ENCODE results near the gene SPDYA.

- TF ChIP-seq, protein P1, sequence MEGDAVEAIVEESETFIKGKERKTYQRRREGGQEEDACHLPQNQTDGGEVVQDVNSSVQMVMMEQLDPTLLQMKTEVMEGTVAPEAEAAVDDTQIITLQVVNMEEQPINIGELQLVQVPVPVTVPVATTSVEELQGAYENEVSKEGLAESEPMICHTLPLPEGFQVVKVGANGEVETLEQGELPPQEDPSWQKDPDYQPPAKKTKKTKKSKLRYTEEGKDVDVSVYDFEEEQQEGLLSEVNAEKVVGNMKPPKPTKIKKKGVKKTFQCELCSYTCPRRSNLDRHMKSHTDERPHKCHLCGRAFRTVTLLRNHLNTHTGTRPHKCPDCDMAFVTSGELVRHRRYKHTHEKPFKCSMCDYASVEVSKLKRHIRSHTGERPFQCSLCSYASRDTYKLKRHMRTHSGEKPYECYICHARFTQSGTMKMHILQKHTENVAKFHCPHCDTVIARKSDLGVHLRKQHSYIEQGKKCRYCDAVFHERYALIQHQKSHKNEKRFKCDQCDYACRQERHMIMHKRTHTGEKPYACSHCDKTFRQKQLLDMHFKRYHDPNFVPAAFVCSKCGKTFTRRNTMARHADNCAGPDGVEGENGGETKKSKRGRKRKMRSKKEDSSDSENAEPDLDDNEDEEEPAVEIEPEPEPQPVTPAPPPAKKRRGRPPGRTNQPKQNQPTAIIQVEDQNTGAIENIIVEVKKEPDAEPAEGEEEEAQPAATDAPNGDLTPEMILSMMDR (IDR thresholded peaks at IDR 0.05), result no peak
- no peak for TF ChIP-seq POLR2A (IDR thresholded peaks at IDR 0.05)
Observed at GRCh38 chr2:28764909-28765711, 45.5 kb upstream of the SPDYA start.
